Suprapubic skin (tissue), 4 donors: ENCODE measurements around the gene ADK. TPM values are rescaled to one million over a fixed set of nuclear protein-coding genes. Genes with fewer than 3 reads are reported as not detected.
A peak's percentile ranks its signal among the peaks of the same experiment; 100 is the strongest.
"Not testable (repeated sequence)": the region's sequence is repeated elsewhere in the genome, so short reads cannot be mapped to it uniquely, and the experiment has no call there.

Experiments
- DNase-seq, 2 donors: peaks; one replicate each; pipeline ENCODE4 v3.0.0-alpha.2; 2019; ENCODE audit warnings: low spot score in 2 of 2
- H3K27ac ChIP-seq: fragments of 200-600 bp; sonication (generic); one replicate; pipeline ENCODE4 v1.5.1; 2019
- H3K27me3 ChIP-seq: fragments of 200-600 bp; sonication (generic); one replicate; pipeline ENCODE4 v1.5.1; 2019
- H3K36me3 ChIP-seq: fragments of 200-600 bp; sonication (generic); one replicate; pipeline ENCODE4 v1.5.1; 2019
- H3K4me1 ChIP-seq: fragments of 200-600 bp; sonication (generic); one replicate; pipeline ENCODE4 v1.5.1; 2019
- H3K4me3 ChIP-seq: fragments of 200-600 bp; sonication (generic); one replicate; pipeline ENCODE4 v1.5.1; 2019; ENCODE audit warnings: mild to moderate bottlenecking
- H3K9me3 ChIP-seq: fragments of 200-600 bp; sonication (generic); one replicate; pipeline ENCODE4 v1.5.1; 2019
- CTCF ChIP-seq, 2 donors: fragments of 200-600 bp in 1 of 2; fragments of 450-650 bp in 1 of 2; sonication (generic) in 1 of 2; IDR thresholded peaks; one replicate each; pipeline ENCODE4 v1.5.1; 2016 to 2019; ENCODE audit warnings: antibody characterized with exemption in 2 of 2, mild to moderate bottlenecking in 1 of 2, moderate library complexity in 1 of 2
- EP300 ChIP-seq: sonication (generic); formaldehyde crosslinking; IDR thresholded peaks from one replicate; pipeline ENCODE4 v1.6.1; 2017; ENCODE audit warnings: antibody characterized with exemption
- POLR2A ChIP-seq, 2 donors: fragments of 450-650 bp; IDR thresholded peaks; one replicate each; pipeline ENCODE4 v1.6.1; 2017; ENCODE audit warnings: antibody characterized with exemption in 2 of 2, mild to moderate bottlenecking in 2 of 2, moderate library complexity in 2 of 2
- POLR2AphosphoS5 ChIP-seq, 3 donors: sonication (generic); formaldehyde crosslinking; IDR thresholded peaks; one replicate each; pipeline ENCODE4 v1.6.1; 2017; ENCODE audit warnings: antibody characterized with exemption in 3 of 3
- WGBS: methylation state at CpG from one replicate; pipeline ENCODE4 v1.1.5; 2018; 5-methylcytosine and 5-hydroxymethylcytosine counted together
- total RNA-seq, 4 donors: library from RNA; depleted of rRNA; stranded (reverse); fragments of >200 nt; gene quantifications; one replicate each; pipeline ENCODE4 v1.1.0, GENCODE V29; 2016

Gene ADK
- total RNA-seq, 4 donors from 2014 or later = 33.0 to 57.3 (median 48.0) TPM

GRCh38 chr10:74139981-74140380 lies 11.0 kb upstream of the ADK start:
- Histone ChIP-seq H3K36me3 (peaks cover 33% of the 10 kb centered on the region), H3K4me1 (peaks cover 5% of the 10 kb centered on the region), H3K27me3 (no peaks in the 10 kb centered on the region), H3K9me3 (no peaks in the 10 kb centered on the region), H3K4me3 (no peak overlapping the region), H3K27ac (no peak overlapping the region)
- DNase-seq = no peak
- TF ChIP-seq CTCF (IDR thresholded peaks at IDR 0.05) (no peak), POLR2A (IDR thresholded peaks at IDR 0.05) (no peak), EP300 (no peak), POLR2AphosphoS5 (IDR thresholded peaks at IDR 0.05) (no peak)
- 90% methylated on average over 15 of the region's 18 CpGs for WGBS

- H3K27ac ChIP-seq = no peak overlapping the region
- TF ChIP-seq POLR2A (IDR thresholded peaks at IDR 0.05) (no peak), POLR2AphosphoS5 (IDR thresholded peaks at IDR 0.05) (no peak), CTCF (IDR thresholded peaks at IDR 0.05) (no peak)
- peaks cover 29% of the 10 kb centered on the region for H3K36me3 ChIP-seq
- no peak for DNase-seq
- H3K27me3 ChIP-seq = no peaks in the 10 kb centered on the region
- no peaks in the 10 kb centered on the region for H3K9me3 ChIP-seq
- peaks cover 11% of the 10 kb centered on the region for H3K4me1 ChIP-seq
- 74% methylated on average over 2 of the region's 2 CpGs for WGBS
- H3K4me3 ChIP-seq = no peak overlapping the region
Observed at GRCh38 chr10:74140553-74140952, 10.5 kb upstream of the ADK start.

GRCh38 chr10:74145133-74145532 lies 5.9 kb upstream of the ADK start:
- H3K27me3 ChIP-seq = no peaks in the 10 kb centered on the region
- no peak for DNase-seq
- no peak overlapping the region for H3K27ac ChIP-seq
- H3K4me1 ChIP-seq = peaks cover 29% of the 10 kb centered on the region
- H3K36me3 ChIP-seq = peaks cover under 1% of the 10 kb centered on the region
- H3K4me3 ChIP-seq = no peak overlapping the region
- no peaks in the 10 kb centered on the region for H3K9me3 ChIP-seq
- TF ChIP-seq POLR2AphosphoS5 (IDR thresholded peaks at IDR 0.05) = no peak
- no peak for TF ChIP-seq EP300
- TF ChIP-seq POLR2A (IDR thresholded peaks at IDR 0.05) = no peak
- no peak for TF ChIP-seq CTCF (IDR thresholded peaks at IDR 0.05)
- 20% methylated on average over 2 of the region's 2 CpGs for WGBS

GRCh38 chr10:74146980-74147379 lies 4.0 kb upstream of the ADK start:
- not testable (repeated sequence) for DNase-seq, H3K36me3 ChIP-seq, H3K27me3 ChIP-seq, H3K27ac ChIP-seq, H3K9me3 ChIP-seq, H3K4me3 ChIP-seq
- peaks cover 34% of the 10 kb centered on the region for H3K4me1 ChIP-seq
- 92% methylated on average over 10 of the region's 10 CpGs for WGBS

- Histone ChIP-seq H3K27me3 (no peaks in the 10 kb centered on the region), H3K4me1 (peaks cover 44% of the 10 kb centered on the region), H3K9me3 (no peaks in the 10 kb centered on the region), H3K4me3 (peak within 1 kb of the TSS; percentile 84), H3K36me3 (no peaks in the 10 kb centered on the region), H3K27ac (peak within 1 kb of the TSS; percentile 95)
- peak; percentile 90 to 92 for DNase-seq
- TF ChIP-seq EP300 (no peak), POLR2AphosphoS5 (IDR thresholded peaks at IDR 0.05) (peak in 1 of 3 donors; percentile 20), CTCF (IDR thresholded peaks at IDR 0.05) (no peak)
- WGBS = 0% methylated on average over 17 of the region's 32 CpGs
Observed at GRCh38 chr10:74150204-74150989, 624 bp upstream of the ADK start, which contains the start of gene AP3M1. Gene AP3M1 (minus strand): TSS chr10:74150828. CDS start chr10:74138379, 12,449 bp downstream.
